ENCODE measurements around the gene DYNLT4.

The DYNLT4 gene

DNA sequence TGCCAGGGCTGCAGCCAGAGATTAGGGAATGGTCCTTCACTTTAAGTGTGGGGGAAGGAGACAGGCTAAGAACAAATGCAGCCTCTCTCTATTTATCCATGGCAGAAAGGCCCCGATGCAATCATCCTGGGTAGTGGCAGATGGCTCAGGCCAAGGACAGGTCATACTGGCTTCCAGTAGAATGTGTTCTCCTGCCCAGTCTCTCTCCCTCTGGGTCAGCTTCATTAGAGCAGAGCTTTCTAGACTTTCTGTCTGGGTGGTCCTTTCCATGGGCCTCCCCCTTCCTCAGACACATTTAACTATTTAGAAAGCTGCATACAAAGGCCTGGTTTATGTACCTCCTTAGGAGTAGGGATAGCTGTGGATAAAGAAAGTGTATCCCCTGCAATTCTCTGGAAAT lies 40.7 kb upstream of the DYNLT4 start:
- no peak for TF ChIP-seq CTCF (IDR thresholded peaks at IDR 0.05)

- no peak for TF ChIP-seq CTCF (IDR thresholded peaks at IDR 0.05)
These were observed 39.8 kb upstream of the DYNLT4 start for GRCh38 chr1:44846985-44847384.

DNA sequence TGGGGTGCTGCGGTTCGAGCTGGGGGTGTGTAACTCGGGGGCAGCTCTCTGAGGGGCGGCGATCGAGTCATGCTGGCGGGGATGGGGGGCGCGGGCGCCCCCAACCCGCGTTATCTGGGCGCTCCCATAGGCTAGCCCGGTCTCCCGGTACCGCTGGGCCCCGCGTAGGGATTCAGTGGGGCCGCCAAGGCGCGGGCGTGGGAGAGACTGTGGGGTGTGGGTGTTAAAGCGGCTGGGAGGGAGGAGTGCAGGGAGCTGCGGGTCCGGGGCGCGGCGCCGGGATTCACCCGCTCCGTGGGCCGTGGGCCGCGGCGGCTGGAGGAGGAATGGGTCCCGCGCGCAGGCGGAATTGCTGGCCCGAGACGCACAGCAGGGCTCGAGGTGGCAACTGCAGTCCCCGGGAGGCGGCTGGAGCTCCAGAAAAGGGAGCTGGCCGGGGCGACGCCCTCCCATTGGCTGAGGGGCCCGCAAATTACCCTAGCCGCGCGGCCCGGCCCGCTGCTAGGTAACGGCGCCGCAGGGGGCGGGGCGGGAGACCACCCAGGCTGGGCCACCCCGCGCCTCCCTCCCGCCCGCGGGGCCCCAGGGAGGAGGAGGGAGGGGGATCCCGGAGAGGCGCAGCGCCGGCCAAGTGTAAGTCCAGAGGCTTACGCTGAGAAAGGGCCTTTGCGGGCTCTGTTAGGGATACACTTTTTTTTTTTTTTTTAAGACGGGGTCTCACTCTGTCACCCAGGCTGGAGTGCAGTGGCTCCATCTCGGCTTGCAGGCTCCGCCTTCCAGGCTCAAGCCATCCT lies 35.9 kb upstream of the DYNLT4 start, which contains the start of gene PTCH2:
TSS of gene PTCH2 (minus strand) at position 392 of the 794 bp plus-strand sequence. CDS start at position 71, 321 bp downstream.
- TF ChIP-seq CTCF (IDR thresholded peaks at IDR 0.05), result no peak

GRCh38 chr1:44842486-44842861 lies 35.3 kb upstream of the DYNLT4 start:
- TF ChIP-seq CTCF (IDR thresholded peaks at IDR 0.05), result no peak

DNA sequence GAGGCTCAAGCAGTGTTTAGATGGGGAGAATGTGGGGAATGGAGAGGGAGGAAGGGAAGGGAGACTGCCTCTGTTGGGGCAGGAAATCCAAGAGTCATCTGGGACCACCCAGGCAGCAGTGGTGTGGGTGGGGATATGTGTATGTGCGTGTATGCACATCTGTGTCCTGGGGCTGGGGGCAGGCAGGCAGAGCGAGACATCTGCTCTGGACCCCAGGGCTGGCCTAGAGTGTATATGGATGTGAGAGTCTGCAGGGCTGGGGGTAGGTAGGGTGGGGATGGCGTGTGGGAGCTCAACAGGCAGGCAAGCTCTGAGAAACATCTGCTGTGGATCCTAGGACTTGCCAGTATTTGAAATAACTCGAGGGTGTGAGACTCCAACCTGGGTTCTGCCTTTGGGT lies 32.4 kb upstream of the DYNLT4 start:
- no peak for TF ChIP-seq CTCF (IDR thresholded peaks at IDR 0.05)

GRCh38 chr1:44835738-44836675 lies 28.9 kb upstream of the DYNLT4 start:
- peak; percentile 90 for TF ChIP-seq CTCF (IDR thresholded peaks at IDR 0.05)

GRCh38 chr1:44834328-44834727 lies 27.2 kb upstream of the DYNLT4 start:
- TF ChIP-seq CTCF (IDR thresholded peaks at IDR 0.05), result no peak
